ENCODE results near the gene CD320.

The CD320 gene

DNA sequence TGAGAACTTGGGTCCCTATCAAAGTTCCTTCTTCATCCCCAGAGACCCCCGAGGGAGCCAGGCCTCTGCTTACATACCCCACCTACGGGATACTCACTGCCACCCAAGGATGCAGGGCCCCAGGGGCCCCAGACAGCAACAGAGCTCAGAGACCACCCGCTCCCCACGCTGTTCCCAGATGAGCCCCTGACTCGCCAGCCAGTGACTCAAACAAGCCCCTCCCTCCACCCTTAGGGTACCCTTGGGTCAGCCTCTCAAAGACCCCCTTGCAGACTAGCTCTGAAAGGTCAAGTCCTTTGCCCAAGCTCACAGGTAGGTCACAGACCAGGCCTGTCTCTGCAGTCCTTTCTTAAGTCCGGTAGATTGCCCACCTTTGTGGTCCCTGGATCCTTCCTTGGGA is 45.7 kb downstream of the CD320 start:
- no peak for DNase-seq (ENCODE audit: low read depth)
- TF ChIP-seq, protein P1, sequence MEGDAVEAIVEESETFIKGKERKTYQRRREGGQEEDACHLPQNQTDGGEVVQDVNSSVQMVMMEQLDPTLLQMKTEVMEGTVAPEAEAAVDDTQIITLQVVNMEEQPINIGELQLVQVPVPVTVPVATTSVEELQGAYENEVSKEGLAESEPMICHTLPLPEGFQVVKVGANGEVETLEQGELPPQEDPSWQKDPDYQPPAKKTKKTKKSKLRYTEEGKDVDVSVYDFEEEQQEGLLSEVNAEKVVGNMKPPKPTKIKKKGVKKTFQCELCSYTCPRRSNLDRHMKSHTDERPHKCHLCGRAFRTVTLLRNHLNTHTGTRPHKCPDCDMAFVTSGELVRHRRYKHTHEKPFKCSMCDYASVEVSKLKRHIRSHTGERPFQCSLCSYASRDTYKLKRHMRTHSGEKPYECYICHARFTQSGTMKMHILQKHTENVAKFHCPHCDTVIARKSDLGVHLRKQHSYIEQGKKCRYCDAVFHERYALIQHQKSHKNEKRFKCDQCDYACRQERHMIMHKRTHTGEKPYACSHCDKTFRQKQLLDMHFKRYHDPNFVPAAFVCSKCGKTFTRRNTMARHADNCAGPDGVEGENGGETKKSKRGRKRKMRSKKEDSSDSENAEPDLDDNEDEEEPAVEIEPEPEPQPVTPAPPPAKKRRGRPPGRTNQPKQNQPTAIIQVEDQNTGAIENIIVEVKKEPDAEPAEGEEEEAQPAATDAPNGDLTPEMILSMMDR (IDR thresholded peaks at IDR 0.05; ENCODE audit: control insufficient read depth, extremely low read depth, insufficient read depth): no peak
- no peak overlapping the region for H3K4me3 ChIP-seq (ENCODE audit: low read depth, low read length)

DNA sequence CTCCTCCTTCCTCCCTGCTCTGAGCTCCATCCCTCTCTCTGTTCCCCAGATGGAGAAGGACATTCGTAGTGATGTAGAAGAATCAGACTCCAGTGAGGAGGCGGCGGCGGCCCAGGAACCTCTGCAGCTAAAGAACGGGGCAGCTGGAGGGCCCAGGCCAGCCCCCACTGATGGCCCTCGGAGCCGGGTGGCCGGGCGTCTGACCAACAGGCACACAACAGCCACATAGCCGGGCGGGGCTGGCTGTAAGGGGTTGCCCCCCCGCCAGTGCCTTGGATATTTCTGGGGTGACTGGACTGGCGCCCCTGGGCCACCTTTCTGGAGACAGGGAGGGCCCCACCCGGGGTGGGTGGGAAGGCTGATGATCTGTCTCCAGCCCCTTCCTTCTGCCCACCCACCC is 46.3 kb downstream of the CD320 start:
- no peak for DNase-seq (ENCODE audit: low read depth)
- TF ChIP-seq, protein P1 (IDR thresholded peaks at IDR 0.05; ENCODE audit: control insufficient read depth, extremely low read depth, insufficient read depth): no peak

GRCh38 chr19:8261347-8261746 is 46.8 kb downstream of the CD320 start:
- no peak overlapping the region for H3K4me3 ChIP-seq (ENCODE audit: low read depth, low read length)
- TF ChIP-seq, protein P1 (IDR thresholded peaks at IDR 0.05; ENCODE audit: control insufficient read depth, extremely low read depth, insufficient read depth): no peak
- no peak for DNase-seq (ENCODE audit: low read depth)

More for the DNA sequence above, 46.3 kb downstream of the CD320 start:
- no peak overlapping the region for H3K4me3 ChIP-seq (ENCODE audit: low read depth, low read length)

DNA sequence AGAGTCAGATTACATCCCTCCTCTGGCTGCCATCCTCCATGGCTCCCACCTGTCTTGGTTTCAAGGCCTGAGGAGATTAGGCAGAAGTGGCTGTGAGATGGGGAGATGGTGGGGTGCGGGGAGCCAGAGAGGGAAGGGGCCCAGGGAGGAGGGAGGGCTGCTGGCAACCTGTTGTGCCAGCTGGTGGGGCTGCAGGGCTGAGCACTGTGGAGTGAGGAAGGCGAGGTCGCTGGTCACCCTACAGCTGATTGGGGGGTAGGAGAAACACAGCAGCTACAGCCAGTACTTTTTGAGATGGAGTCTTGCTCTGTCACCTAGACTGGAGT is 48.3 kb downstream of the CD320 start:
- TF ChIP-seq, protein P1 (IDR thresholded peaks at IDR 0.05; ENCODE audit: control insufficient read depth, extremely low read depth, insufficient read depth): no peak
- no peak overlapping the region for H3K4me3 ChIP-seq (ENCODE audit: low read depth, low read length)
- no peak for DNase-seq (ENCODE audit: low read depth)

GRCh38 chr19:8259142-8259921 is 48.8 kb downstream of the CD320 start:
- no peak for DNase-seq (ENCODE audit: low read depth)
- no peak overlapping the region for H3K4me3 ChIP-seq (ENCODE audit: low read depth, low read length)
- TF ChIP-seq, protein P1 (IDR thresholded peaks at IDR 0.05; ENCODE audit: control insufficient read depth, extremely low read depth, insufficient read depth): no peak

DNA sequence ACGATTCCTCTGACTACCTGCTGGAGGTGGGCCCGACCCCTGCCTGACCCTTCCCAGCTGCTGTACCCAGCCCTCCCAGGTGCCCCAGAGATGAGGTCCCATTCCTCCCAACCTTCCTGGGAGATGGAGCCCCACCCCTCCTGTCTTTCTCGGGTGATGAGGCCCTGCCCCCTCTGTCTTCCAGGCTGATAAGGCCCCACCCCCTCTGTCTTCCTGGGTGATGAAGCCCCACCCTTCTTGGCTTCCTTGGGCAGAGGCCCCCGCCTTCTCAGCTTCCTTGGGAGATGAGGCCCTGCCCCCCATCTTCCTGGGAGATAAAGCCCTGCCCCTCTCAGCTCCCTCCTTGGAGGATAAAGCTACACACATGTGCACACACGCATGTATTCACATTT is 51.1 kb downstream of the CD320 start:
- DNase-seq (ENCODE audit: low read depth): no peak
- TF ChIP-seq, protein P1 (IDR thresholded peaks at IDR 0.05; ENCODE audit: control insufficient read depth, extremely low read depth, insufficient read depth): no peak

More for the DNA sequence above, 51.1 kb downstream of the CD320 start:
- H3K4me3 ChIP-seq (ENCODE audit: low read depth, low read length): no peak overlapping the region
